NCI-H1436 treated with DMSO at 0.1 percent for 48 hours (cell line): ENCODE measurements around the gene TPM2.
A peak's percentile ranks its signal among the peaks of the same experiment; 100 is the strongest.

Experiments
- DNase-seq: peaks from one replicate; lab custom pipeline; 2025; lab: John Stamatoyannopoulos, UW

Gene TPM2

DNA sequence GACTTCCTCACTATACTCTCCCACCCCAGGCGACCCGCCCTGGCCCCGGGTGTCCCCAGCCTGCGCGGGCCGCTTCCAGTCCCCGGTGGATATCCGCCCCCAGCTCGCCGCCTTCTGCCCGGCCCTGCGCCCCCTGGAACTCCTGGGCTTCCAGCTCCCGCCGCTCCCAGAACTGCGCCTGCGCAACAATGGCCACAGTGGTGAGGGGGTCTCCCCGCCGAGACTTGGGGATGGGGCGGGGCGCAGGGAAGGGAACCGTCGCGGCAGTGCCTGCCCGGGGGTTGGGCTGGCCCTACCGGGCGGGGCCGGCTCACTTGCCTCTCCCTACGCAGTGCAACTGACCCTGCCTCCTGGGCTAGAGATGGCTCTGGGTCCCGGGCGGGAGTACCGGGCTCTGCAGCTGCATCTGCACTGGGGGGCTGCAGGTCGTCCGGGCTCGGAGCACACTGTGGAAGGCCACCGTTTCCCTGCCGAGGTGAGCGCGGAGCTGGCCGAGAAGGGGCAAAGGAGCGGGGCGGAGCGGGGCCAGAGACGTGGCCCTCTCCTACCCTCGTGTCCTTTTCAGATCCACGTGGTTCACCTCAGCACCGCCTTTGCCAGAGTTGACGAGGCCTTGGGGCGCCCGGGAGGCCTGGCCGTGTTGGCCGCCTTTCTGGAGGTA, 13.9 kb downstream of the TPM2 start:
- no peak for DNase-seq

DNA sequence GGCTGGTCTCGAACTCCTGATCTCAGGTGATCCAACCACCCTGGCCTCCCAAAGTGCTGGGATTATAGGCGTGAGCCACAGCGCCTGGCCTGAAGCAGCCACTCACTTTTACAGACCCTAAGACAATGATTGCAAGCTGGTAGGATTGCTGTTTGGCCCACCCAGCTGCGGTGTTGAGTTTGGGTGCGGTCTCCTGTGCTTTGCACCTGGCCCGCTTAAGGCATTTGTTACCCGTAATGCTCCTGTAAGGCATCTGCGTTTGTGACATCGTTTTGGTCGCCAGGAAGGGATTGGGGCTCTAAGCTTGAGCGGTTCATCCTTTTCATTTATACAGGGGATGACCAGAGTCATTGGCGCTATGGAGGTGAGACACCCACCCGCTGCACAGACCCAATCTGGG, 14.5 kb downstream of the TPM2 start:
- no peak for DNase-seq

DNA sequence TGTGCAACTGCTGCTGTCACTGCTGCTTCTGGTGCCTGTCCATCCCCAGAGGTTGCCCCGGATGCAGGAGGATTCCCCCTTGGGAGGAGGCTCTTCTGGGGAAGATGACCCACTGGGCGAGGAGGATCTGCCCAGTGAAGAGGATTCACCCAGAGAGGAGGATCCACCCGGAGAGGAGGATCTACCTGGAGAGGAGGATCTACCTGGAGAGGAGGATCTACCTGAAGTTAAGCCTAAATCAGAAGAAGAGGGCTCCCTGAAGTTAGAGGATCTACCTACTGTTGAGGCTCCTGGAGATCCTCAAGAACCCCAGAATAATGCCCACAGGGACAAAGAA, 15.7 kb downstream of the TPM2 start:
- DNase-seq = no peak

DNA sequence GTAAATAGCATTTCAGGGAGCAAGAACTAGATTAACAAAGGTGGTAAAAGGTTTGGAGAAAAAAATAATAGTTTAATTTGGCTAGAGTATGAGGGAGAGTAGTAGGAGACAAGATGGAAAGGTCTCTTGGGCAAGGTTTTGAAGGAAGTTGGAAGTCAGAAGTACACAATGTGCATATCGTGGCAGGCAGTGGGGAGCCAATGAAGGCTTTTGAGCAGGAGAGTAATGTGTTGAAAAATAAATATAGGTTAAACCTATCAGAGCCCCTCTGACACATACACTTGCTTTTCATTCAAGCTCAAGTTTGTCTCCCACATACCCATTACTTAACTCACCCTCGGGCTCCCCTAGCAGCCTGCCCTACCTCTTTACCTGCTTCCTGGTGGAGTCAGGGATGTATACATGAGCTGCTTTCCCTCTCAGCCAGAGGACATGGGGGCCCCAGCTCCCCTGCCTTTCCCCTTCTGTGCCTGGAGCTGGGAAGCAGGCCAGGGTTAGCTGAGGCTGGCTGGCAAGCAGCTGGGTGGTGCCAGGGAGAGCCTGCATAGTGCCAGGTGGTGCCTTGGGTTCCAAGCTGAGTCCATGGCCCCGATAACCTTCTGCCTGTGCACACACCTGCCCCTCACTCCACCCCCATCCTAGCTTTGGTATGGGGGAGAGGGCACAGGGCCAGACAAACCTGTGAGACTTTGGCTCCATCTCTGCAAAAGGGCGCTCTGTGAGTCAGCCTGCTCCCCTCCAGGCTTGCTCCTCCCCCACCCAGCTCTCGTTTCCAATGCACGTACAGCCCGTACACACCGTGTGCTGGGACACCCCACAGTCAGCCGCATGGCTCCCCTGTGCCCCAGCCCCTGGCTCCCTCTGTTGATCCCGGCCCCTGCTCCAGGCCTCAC, 16.3 kb downstream of the TPM2 start, which contains the start of gene CA9:
CA9 (plus strand) TSS at position 797 of the 893 bp plus-strand sequence; CDS start at position 829, 32 bp downstream.
- no peak for DNase-seq

DNA sequence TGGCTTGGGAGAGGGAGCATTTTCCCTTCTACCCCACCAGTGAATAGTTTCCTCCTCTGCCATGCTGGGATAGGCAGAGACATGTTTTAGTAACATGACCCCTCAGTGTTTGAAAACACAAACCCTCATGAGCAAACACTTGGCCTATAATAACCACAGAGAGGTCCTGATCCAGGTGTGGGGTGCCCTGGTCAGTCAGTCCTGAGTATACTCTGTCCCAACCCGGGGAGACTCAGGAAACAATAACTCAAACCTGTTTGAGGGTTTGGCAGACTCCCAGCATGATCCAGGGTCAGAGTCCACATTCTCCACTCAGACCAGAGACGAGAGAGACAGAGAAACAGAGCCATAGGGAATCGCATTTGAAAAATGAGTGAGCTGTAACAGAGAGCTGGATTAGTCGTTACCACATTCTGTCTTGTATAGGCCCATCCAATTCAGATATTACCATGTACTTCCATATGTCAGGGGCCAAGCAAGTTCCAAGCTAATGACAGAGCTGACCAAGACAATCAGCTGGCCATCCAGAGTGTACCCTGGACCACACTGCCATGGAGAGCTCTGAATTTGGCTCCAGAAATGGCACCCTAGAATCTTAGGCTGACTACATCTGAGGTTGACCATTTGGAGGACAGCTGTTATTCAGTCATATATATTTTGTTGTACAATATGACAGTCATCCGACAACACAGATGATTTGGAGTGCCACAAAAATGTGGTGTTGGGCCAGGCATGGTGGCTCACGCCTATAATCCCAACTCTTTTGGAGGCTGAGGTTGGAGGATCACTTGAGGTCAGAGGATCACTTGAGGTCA, 20.2 kb downstream of the TPM2 start:
- no peak for DNase-seq

DNA sequence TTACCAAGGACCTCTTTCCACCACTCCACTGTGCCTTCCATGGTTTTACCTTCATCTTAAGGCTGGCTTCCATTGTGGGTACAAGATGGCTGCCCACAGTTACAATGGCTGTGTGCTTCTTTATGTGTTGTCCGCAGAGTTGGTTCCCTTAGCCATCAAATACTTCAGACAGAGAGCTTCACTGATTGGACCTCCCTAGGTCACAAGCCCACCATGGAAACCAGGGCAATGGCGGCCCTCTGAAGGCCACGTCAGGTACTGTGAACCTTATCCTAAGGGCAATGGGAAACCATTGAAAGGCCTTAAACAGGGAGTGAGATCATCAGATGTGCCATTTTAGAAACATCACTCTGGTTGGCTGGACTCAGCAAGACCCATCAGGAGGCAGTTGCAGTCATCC, 21.8 kb downstream of the TPM2 start:
- DNase-seq = no peak

DNA sequence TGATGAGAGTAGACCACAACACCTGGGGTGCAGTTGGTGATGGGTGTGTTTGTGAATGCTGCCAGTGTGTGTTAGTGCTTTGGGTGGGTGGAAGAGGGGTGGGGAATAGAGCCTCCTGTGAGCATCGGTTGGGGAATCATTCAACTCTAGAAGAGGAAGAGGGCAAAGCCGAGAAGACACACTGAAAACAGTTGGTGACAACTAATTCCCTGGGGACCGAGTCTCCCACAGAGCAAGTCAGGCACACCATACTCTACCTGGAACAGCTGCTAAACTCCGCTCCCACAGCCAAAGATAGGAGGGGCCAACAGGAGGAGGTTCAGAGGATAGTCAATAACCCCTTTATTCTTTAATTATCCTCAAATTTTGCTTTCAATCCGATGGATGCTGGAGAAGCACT, 23.2 kb downstream of the TPM2 start:
- no peak for DNase-seq

DNA sequence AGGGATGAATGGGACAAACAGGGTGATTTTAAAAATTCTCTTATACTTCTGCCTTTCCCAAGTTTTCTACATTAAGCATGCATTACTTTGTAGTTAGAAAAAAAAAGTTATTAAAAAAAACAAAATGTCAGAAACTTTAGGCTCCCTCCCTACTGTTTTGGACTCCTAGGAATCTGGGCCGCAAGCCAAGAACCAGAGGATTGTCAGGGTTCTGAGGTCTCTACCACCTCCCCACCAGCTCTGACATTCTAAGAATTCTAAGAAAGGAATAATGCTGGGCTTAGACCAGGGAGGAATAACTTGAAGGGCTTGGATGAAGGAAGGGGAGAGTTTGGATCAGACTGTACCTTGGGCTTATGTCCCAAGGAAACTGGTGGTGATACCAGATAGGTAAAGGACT, 23.7 kb downstream of the TPM2 start:
- DNase-seq = no peak

DNA sequence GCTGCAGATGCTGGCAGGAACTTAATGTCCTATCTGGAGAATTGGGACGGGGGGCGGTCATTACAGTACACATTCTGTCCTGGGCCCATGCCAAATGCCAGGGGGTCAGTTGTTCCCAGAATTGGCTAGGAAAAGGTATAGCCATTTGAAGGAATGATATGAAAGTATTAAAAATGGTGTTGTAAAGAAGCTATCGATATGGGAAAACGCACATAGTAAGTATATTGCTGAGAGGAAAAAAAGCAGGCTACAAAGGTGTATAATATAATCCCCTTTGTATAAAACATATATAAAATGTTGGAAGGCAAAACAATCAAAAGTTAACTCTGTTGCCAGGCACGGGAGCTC, 24.3 kb downstream of the TPM2 start:
- no peak for DNase-seq

DNA sequence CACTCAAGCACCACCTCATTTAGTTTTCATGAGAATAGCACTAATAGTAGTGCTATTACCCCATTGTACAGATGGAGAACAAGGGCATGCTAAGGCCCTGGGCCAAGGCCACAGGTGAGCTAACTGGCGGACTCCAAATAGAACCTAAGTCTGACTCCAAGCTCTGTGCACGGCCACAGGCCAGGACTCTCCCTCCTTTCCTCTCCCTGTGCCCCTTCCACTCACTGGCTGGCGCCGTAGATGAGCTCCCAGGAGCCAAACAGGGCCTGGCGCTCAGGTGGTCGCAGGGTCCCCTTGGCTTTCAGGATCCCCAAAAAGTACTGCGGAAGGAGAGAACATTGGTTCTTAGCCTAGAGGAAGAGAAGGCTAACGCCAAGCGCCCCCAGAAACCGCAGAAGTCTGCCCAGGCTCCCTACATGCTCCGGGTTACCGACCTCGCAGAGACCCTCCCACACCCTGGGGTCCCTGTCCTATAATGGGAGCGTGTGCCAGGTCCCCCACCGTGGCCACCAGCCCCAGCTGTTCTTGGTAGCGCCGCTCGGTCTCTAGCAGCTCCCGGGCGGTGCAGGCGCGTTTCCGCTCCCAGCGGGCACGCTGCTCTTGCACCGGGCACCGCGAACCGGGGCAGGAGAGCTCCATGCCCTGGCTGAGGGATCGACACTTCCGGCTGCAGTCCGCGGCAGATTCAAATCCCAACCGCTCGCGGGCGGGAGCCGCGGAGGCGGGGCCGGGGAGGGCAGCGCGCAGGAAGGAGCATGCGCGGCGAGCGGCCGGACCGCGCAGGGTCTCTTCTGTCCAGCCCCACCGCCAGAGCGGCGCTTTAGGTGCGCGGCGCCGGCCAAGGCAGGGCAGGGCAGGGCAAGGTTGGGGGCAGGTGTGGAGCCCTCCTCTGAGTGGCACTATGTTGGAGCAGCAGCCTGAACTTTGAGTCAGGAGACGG, 24.9 kb downstream of the TPM2 start, which contains the start of gene ARHGEF39:
ARHGEF39 (minus strand) TSS at position 665 of the 940 bp plus-strand sequence; CDS start at position 639, 26 bp downstream.
- no peak for DNase-seq

DNA sequence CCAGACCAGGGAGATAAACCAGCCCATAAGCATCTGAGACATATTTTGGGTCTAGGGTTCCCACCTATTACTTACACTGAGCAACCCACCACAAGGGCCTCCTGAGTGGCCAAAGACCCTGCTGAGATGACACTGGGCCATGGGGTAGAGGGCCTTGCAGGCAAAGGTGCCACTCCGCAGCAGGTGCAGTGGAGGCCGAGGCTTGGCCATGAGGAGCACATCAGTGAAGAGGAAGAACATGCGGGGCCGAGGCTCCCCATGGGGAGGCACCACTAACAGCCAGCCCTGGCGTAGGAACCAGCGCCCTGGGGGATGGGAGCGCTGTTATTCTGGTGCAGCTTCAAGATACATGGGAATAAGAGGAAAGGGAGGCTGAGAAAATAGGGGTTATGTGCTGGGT, 27.3 kb downstream of the TPM2 start:
- no peak for DNase-seq

DNA sequence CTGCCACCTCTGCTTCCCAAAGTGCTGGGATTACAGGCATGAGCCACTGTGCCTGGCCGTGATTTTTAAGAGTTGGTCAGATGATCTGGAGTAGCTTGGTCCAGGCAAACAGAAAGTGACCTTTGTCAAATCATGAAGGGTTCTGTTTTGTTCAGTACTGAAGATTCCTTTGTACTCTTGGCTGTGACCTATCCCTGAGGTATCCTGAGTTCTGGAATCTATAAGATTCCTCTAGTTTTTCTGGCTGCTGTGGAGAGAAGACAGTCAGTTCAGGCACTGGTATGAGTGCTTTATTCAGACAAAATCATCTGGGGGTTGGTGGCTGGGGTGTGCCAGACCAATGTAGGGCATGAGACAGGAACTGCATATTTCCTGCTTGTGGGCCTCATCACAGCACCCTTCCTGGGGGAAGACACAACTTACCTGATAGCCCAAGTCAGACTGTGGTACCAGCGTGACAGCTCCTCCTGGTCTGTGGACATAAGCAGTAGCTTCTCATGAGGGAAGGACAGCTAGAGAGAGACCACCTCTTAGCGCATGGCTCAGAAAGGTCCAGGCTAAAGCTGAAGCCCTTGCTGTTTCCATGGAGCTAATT, 27.9 kb downstream of the TPM2 start:
- DNase-seq = no peak

DNA sequence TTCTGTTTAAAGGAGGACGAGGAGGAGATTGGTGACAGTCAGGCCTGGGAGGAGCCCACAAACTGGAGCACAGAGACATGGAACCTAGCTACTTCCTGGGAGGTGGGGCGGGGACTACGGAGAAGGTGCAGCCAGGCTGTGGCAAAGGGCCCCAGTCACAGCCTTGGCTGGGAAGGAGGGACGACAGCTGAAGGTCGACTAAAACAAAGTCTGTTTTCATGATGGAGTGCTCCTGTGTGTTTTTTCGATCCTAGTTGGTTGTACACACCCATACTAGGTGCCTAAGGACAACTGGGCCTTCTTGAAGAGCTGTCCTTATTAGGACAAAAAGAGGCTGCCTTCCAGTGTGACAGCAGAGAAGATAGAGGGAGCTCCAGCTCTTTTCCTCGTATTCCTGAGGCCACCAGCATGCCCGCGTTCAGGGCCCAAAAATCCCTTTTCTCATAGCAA, 28.7 kb downstream of the TPM2 start:
- no peak for DNase-seq

DNA sequence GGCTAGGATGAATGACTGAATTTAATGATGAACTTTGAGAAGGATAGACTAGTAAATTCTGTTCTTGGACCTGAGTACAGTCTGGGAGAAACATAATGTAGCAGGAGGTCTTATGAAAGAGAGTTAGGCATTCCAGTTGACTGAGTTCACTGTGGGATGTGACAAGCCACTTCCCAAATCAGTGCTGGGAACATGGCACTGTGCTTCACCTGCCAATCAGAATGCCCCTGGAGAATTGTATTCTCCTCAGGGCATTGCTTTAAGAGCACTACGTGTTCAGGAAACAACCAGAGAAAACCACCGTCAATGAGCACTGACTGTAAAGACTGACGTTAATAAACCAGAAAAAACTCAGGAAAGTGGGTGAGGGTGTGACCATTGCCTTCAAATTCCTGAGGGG, 30.4 kb downstream of the TPM2 start:
- DNase-seq = peak; percentile 25

DNA sequence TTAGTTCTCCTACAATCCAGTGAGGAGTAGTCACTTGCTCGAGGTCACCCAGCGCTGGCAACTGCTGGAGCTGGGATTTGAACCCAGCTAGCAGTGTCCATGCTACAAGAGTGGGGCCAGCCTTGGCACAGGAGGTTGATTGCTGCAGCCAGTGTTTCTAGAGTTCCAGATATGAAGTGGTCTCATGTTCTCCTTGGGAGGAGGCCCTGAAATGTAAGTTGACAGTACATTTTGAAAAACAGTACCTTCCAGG, 30.8 kb downstream of the TPM2 start:
- DNase-seq = no peak

DNA sequence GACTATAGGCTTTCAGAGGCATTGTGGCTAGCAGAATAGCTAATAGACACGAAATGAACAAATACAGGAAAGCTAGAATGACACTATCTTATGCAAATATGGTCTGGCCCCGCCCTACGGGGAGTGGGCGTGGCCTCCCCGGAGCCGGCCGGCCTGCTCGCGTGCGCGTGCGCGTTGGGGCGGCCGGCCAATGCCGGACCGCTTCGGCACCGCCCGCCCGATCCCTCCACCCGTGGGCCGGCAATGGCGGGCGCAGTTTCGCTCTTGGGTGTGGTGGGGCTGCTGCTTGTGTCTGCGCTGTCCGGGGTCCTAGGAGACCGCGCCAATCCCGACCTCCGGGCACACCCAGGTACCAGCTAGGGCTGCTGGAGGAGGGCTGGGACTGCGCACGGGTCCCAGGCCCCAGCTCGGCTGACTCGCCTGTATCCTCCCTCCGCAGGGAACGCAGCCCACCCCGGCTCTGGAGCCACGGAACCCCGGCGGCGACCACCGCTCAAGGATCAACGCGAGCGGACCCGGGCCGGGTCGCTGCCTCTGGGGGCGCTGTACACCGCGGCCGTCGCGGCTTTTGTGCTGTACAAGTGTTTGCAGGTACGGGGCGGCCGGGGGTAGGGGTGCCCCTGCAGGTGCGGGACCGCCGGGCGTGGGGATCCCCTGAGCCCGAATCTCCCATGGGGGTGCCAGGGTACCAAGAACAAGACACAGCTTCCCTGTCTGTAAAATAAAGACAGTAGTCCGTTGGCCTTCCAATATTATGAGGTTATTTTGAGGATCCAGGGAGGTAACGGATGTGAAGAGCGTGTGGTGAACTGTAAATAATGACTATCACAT, 31.4 kb downstream of the TPM2 start, which contains the start of gene CCDC107:
CCDC107 (plus strand) TSS at position 156 of the 831 bp plus-strand sequence; CDS start at position 244, 88 bp downstream.
- no peak for DNase-seq

DNA sequence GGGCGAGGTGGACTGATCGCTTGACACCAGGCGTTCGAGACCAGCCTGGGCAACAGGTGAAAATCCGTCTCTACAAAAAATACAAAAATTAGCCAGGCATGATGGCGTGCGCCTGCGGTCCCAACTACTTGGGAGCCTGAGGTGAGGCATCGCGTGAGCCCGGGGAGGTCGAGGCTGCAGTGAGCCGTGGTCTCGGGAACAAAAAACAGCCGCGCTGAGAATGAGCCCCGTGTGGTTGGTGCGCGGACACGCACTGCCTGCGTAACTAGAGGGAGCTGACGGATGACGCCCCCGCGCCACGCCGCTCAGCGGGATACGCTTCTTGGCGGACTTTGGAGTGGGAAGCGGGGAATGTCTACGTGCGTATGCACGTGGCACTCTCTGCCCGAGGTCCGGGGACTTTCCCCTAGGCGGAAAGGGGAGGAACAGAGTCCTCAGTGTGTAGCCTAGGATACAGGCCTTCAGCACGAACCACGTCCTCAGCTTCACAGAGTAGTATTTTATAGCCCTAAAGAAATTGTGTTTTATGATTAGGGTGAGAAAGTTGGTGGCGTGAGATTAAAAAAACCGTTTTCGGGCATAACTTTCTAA, 32.1 kb downstream of the TPM2 start, which contains the start of gene RMRP:
RMRP (minus strand) TSS at position 474 of the 591 bp plus-strand sequence.
- peak; percentile 89 for DNase-seq

DNA sequence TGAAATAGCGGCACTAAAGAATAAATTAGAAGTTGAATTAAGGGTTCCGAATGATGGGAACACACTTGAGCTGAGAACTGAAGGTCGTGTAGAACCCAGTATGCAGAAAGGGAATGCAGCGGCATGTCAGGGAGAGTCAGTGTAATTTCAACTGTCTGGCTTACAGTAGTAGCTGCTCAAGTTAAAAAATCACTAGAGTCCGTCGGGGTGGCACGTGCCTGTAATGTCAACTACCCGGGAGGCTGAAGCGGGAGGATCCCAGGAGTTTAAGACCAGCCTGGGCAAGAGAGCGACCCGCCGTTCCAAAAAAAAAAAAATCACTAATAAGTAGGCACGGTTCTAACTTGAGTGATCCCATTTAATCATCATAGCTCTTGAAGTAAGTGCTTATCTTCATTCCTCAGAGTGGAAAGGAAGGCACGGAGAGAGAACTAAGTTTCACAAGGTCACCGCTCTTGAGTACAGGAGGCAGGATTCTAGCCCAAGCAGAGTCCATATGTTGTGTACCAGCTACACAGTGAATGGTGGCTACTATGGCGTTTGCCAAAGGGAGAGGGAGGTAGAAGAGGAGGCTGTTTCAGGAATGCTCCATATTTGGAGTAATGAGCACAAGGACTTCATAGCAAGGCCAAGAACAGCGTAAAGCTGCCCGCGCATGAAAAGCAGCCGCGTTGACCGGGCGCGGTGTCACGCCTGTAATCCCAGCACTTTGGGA, 32.7 kb downstream of the TPM2 start:
- DNase-seq = no peak

DNA sequence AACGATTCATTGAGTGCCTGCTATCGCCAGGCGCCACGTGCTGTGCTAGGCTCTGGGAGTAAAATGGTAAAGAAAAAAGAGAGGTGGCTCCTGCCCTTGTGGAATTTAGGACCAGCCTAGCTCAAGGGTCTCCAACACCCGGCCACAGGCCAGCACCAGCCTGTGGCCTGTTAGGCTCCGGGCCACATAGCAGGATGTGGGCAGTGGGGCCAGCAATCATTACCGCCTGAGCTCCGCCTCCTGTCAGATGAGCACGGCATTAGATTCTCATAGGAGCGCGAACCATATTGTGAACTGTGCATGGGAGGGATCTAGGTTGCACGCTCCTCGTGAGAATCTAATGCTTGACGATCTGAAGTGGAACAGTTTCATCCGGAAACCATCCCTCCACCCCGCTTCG, 33.4 kb downstream of the TPM2 start:
- no peak for DNase-seq
